OCI-LY1 (cell line): ENCODE data around the gene KLHL40.

ENCODE experiments used
- H2AFZ ChIP-seq: fragments of 200-600 bp; sonication (generic), shearing (Covaris generic); 2 replicates; pipeline ENCODE4 v1.6.0; 2014; ENCODE audit warnings: antibody characterized with exemption, mild to moderate bottlenecking, low read length
- H3F3A ChIP-seq: fragments of 200-600 bp; sonication (generic), shearing (Covaris generic); 2 replicates; pipeline ENCODE4 v1.6.0; 2014; ENCODE audit warnings: mild to moderate bottlenecking, antibody characterized with exemption, low read length, moderate library complexity; ENCODE audit not compliant: insufficient read depth
- H3K27ac ChIP-seq: fragments of 200-600 bp; sonication (generic); 2 replicates; pipeline ENCODE4 v1.5.1; 2014; ENCODE audit warnings: low read length, mixed run types, mild to moderate bottlenecking, low read depth; ENCODE audit not compliant: poor library complexity, severe bottlenecking
- H3K27me3 ChIP-seq: fragments of 200-600 bp; sonication (generic); 2 replicates; pipeline ENCODE4 v1.6.0; 2014; ENCODE audit warnings: antibody characterized with exemption, mild to moderate bottlenecking, low read length, moderate library complexity; ENCODE audit not compliant: insufficient read depth
- H3K36me3 ChIP-seq: fragments of 200-600 bp; sonication (generic); 2 replicates; pipeline ENCODE4 v1.6.1; 2014; ENCODE audit warnings: mild to moderate bottlenecking, antibody characterized with exemption, low read length, moderate library complexity, mixed read lengths; ENCODE audit not compliant: insufficient read depth
- H3K4me1 ChIP-seq: fragments of 200-600 bp; sonication (generic); 2 replicates; pipeline ENCODE4 v1.5.1; 2014; ENCODE audit warnings: mild to moderate bottlenecking, low read length, moderate library complexity; ENCODE audit not compliant: insufficient read depth, severe bottlenecking
- H3K4me2 ChIP-seq: fragments of 200-600 bp; sonication (generic), shearing (Covaris generic); 2 replicates; pipeline ENCODE4 v1.6.1; 2014; ENCODE audit warnings: low read length
- H3K4me3 ChIP-seq: fragments of 200-600 bp; sonication (generic); 2 replicates; pipeline ENCODE4 v1.5.1; 2014; ENCODE audit warnings: low read length, low read depth, mild to moderate bottlenecking, mixed read lengths; ENCODE audit not compliant: poor library complexity, severe bottlenecking
- H3K79me2 ChIP-seq: fragments of 200-600 bp; shearing (Covaris generic); 2 replicates; pipeline ENCODE4 v1.6.1; 2016; ENCODE audit warnings: mixed run types, low read length, mixed read lengths; ENCODE audit not compliant: insufficient read depth
- H3K9ac ChIP-seq: fragments of 200-600 bp; sonication (generic), shearing (Covaris generic); 2 replicates; pipeline ENCODE4 v1.6.1; 2014; ENCODE audit warnings: mild to moderate bottlenecking, low read length, mixed read lengths
- H3K9me2 ChIP-seq: fragments of 200-600 bp; sonication (generic), shearing (Covaris generic); 2 replicates; pipeline ENCODE4 v1.6.1; 2014; ENCODE audit warnings: low read depth, mild to moderate bottlenecking, low read length, mixed read lengths
- H3K9me3 ChIP-seq: fragments of 200-600 bp; shearing (Covaris generic); 2 replicates; pipeline ENCODE4 v1.6.1; 2014; ENCODE audit warnings: low read length, mixed read lengths
- H4K20me1 ChIP-seq: fragments of 200-600 bp; sonication (generic), shearing (Covaris generic); 2 replicates; pipeline ENCODE4 v1.6.0; 2016; ENCODE audit warnings: mild to moderate bottlenecking, low read length; ENCODE audit not compliant: insufficient read depth
- EZH2 ChIP-seq: fragments of 200-600 bp; sonication (generic), shearing (Covaris generic); IDR thresholded peaks from 2 replicates; pipeline ENCODE4 v1.8.0; 2017; ENCODE audit warnings: borderline replicate concordance, mixed run types, mild to moderate bottlenecking, antibody characterized with exemption, low read length, moderate library complexity, mixed read lengths
- TF ChIP-seq, protein P1 (sequence below): fragments of 200-600 bp; sonication (generic), shearing (Covaris generic); IDR thresholded peaks from 2 replicates; pipeline ENCODE4 v1.5.1; 2017; ENCODE audit warnings: mild to moderate bottlenecking, antibody characterized with exemption, low read length, moderate library complexity, mixed read lengths

Gene KLHL40

DNA sequence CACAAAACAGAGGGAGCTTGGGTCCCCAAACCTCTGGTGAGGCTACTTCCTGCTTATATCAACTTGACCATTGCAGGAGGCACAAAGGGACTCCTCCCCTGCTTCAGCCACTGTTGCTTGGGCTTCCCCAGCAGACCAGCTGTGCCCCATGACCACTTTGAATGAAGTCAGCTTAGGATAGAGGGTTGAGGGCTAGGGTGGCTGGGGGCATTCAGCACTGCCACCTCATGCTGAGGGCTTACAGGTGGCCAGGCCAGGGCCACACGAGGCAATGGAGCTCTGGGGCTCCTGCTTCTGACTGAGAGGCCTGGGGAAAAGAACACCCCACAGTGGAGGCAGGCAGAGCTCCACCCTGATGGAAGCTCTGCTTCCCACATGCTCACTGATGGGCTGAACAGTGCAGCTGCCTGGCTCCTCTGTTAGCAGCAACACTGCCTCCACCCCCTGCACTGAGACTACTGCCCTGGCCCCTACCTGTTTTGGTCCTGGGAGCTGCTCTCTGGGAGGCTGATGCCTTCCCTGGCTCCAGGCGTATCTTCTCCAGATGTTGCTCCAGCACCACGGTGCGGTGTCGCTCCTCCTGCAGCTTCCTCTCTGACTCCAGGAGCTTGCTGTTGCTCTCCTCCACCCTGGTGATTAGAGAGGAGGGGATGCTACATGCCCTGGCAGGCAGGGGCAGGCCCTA is 27.5 kb downstream of the KLHL40 start:
- Histone ChIP-seq H3K9me3 (no peaks in the 10 kb centered on the region), H3K4me1 (no peaks in the 10 kb centered on the region), H3K36me3 (no peaks in the 10 kb centered on the region), H3F3A (no peaks in the 10 kb centered on the region), H3K4me2 (no peak overlapping the region), H3K9ac (no peak overlapping the region), H3K4me3 (no peak overlapping the region), H3K27me3 (no peaks in the 10 kb centered on the region), H3K9me2 (no peaks in the 10 kb centered on the region), H4K20me1 (no peaks in the 10 kb centered on the region), H2AFZ (no peak overlapping the region), H3K27ac (no peak overlapping the region), H3K79me2 (no peaks in the 10 kb centered on the region)
- TF ChIP-seq, protein P1, sequence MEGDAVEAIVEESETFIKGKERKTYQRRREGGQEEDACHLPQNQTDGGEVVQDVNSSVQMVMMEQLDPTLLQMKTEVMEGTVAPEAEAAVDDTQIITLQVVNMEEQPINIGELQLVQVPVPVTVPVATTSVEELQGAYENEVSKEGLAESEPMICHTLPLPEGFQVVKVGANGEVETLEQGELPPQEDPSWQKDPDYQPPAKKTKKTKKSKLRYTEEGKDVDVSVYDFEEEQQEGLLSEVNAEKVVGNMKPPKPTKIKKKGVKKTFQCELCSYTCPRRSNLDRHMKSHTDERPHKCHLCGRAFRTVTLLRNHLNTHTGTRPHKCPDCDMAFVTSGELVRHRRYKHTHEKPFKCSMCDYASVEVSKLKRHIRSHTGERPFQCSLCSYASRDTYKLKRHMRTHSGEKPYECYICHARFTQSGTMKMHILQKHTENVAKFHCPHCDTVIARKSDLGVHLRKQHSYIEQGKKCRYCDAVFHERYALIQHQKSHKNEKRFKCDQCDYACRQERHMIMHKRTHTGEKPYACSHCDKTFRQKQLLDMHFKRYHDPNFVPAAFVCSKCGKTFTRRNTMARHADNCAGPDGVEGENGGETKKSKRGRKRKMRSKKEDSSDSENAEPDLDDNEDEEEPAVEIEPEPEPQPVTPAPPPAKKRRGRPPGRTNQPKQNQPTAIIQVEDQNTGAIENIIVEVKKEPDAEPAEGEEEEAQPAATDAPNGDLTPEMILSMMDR = no peak
- TF ChIP-seq EZH2 = no peak

DNA sequence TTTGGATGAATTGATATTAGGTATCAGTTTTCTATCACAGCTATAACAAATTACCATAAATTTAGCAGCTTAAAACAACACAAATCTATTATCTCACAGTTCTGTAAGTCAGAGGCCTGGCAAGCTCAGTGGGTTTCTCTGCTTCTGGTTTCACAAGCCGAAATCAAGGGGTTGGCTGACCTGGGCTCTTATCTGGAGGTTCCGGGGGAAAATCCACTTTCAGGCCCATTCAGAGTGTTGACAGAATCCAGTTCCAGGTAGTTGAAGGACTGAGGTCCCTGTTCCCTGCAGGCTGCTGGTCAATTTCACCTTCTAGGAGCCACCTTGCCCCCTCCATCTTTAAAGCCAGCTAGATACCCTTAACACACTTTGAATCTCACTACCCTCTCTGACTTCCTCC is 28.4 kb downstream of the KLHL40 start:
- Histone ChIP-seq H3K9me3 (no peaks in the 10 kb centered on the region), H3K27me3 (no peaks in the 10 kb centered on the region), H3K27ac (no peak overlapping the region), H3K4me1 (no peaks in the 10 kb centered on the region), H3K9ac (no peak overlapping the region), H3F3A (no peaks in the 10 kb centered on the region), H3K4me2 (no peak overlapping the region), H3K9me2 (no peaks in the 10 kb centered on the region), H3K4me3 (no peak overlapping the region), H2AFZ (no peak overlapping the region), H3K36me3 (no peaks in the 10 kb centered on the region), H4K20me1 (no peaks in the 10 kb centered on the region), H3K79me2 (no peaks in the 10 kb centered on the region)
- TF ChIP-seq, protein P1 = no peak
- TF ChIP-seq EZH2 = no peak

DNA sequence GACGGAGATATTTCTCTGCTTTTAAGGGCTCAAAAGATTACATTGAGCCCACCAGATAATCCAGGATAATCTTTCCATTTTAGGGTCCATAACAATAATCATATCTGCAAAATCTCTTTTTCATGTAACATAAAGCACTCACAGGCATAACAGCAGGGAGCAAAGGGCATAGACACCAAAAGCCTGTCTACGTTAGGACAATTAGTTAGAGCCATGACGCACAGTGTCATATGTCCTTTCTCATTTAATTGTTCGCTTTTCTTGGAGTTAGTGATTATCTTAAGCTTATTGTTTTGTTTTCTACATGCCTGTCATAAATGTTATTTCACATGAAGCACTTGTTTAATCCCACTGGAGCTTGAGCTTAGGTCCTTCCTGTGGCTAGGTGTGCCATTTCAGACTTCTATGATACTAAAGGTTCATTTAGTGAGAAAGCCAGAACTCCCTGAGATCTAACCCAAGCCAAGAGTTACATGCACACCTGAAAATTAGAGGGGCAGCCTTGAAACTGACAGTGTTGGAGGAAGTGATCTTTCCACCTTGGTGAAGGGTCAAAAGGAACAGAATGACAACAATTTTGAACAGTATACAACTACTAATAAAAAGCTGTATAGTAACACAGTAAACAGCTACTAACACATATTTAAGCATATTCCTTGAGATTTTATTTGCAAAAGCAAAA is 29.0 kb downstream of the KLHL40 start:
- Histone ChIP-seq H4K20me1 (no peaks in the 10 kb centered on the region), H3K79me2 (no peaks in the 10 kb centered on the region), H3K36me3 (no peaks in the 10 kb centered on the region), H3K4me2 (no peak overlapping the region), H3K9ac (no peak overlapping the region), H3K27me3 (no peaks in the 10 kb centered on the region), H3K27ac (no peak overlapping the region), H3K4me1 (no peaks in the 10 kb centered on the region), H3K9me3 (no peaks in the 10 kb centered on the region), H3K9me2 (no peaks in the 10 kb centered on the region), H2AFZ (no peak overlapping the region), H3K4me3 (no peak overlapping the region), H3F3A (no peaks in the 10 kb centered on the region)
- TF ChIP-seq, protein P1 = no peak
- no peak for TF ChIP-seq EZH2
